Measurements from ENCODE around the gene MEGF6.
"Not testable (repeated sequence)": the region's sequence is repeated elsewhere in the genome, so short reads cannot be mapped to it uniquely, and the experiment has no call there.

The MEGF6 gene

GRCh38 chr1:3590139-3590763 lies 21.1 kb downstream of the MEGF6 start:
- DNase-seq, result no peak

- no peak for DNase-seq
Measured at GRCh38 chr1:3588395-3588794, 22.9 kb downstream of the MEGF6 start.

- DNase-seq, result no peak
Measured at GRCh38 chr1:3586986-3587759, 24.1 kb downstream of the MEGF6 start.

GRCh38 chr1:3585940-3586568 lies 25.3 kb downstream of the MEGF6 start:
- DNase-seq, result no peak

DNA sequence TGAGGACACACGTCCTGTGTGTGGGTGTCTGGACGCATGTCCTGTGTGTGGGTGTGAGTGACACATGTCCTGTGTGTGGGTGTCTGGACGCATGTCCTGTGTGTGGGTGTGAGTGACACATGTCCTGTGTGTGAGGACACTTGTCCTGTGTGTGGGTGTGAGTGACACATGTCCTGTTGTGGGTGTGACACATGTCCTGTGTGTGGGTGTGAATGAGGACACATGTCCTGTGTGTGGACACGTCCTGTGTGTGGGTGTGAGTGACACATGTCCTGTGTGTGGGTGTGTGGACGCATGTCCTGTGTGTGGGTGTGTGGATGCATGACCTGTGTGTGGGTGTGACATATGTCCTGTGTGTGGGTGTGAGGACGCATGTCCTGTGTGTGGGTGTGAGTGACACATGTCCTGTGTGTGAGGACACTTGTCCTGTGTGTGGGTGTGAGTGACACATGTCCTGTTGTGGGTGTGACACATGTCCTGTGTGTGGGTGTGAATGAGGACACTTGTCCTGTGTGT lies 25.9 kb downstream of the MEGF6 start:
- DNase-seq, result not testable (repeated sequence)

DNA sequence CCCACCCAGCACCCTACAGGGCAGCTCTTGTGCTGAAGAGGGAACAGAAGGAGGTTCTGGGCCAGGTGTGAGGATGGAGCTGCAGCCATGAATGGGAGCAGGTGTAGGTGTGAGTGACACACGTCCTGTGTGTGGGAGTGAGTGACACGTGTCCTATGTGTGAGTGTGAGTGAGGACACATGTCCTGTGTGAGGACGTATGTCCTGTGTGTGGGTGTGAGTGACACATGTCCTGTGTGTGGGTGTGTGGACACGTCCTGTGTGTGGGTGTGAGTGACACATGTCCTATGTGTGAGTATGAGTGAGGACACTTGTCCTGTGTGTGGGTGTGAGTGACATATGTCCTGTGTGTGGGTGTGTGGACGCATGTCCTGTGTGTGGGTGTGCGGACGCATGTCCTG lies 26.4 kb downstream of the MEGF6 start:
- DNase-seq, result no peak

- DNase-seq, result not testable (repeated sequence)
Measured at GRCh38 chr1:3583751-3584150, 27.6 kb downstream of the MEGF6 start.

DNA sequence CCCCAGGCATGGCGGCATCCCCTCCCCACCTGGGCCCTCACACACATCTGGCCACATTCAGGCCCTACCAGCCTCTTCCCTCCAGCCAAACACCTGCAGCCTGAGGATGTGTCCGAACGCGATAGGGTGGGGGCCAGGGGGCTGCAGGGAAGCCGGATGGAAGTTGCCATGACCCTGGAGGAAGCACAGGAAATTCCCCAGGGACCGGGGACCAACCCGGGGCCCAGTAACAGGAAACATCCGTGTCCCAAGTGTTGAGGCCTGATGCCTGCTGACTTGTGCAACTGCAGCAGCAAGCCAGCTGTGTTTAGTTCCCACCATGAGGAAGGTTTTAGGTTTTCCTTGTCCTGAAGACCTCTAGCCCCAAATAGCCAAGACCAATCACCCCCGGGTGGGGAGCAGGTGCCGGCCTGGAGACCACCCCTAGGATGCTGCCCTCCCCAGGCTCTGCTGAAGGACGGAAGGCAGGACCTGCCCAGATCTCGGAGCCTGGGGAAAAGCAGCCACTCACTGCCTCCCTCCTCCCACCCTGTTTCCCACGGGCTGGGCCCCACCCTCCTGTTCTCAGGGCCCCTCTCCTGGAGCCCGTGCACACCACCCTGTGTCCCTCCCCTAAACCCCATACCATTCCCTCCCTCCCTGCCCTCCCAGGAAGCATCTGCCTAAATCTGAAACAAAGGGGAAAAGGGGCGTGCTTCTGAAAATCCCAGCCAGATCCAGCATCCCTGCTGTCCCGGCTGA lies 29.8 kb downstream of the MEGF6 start:
- DNase-seq, result no peak

GRCh38 chr1:3580231-3580630 lies 31.1 kb downstream of the MEGF6 start:
- no peak for DNase-seq

DNA sequence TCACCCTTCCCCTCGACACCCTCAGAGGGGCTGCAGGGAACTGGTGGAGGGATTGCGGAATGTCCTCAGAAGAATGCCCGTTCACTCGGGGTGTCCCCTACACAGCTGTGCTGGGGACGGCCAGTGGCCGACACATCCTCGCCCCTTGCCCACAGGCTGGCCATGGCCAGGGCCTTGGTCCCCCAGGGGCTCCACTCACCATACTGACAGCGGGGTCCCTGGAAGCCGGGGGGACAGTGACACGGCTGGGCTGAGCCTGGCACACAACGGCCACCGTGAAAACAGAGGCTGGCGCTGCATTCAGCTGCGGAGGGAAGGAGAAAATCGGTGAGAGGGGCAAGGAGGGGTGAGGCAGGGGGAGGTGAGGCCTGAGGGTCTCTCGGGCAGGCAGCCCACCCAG lies 31.7 kb downstream of the MEGF6 start:
- DNase-seq, result no peak

DNA sequence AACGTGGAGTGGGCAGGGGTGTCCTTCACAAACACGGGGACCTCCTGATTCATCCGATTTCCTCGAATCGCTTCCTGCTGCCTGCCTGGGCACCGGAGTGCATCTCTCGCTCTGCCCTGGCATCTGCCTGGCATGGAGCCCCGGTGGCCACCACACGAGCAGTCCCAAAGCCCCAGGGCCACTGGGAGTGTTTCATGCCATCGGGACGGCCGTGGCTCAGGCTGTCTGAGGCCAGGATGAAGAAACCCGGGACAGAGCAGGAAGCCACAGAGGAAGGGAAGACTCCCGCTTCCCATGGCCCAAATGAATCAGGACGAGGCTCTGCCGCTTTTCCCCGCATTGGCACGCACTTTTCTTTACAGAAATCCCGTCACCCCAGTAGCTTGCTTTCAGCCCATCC lies 32.4 kb downstream of the MEGF6 start:
- DNase-seq, result no peak

GRCh38 chr1:3578433-3578805 lies 32.9 kb downstream of the MEGF6 start:
- no peak for DNase-seq

GRCh38 chr1:3577711-3578432 lies 33.4 kb downstream of the MEGF6 start:
- DNase-seq, result no peak

- no peak for DNase-seq
Measured at GRCh38 chr1:3577300-3577699, 34.0 kb downstream of the MEGF6 start.

GRCh38 chr1:3575993-3576392 lies 35.3 kb downstream of the MEGF6 start:
- DNase-seq, result no peak

DNA sequence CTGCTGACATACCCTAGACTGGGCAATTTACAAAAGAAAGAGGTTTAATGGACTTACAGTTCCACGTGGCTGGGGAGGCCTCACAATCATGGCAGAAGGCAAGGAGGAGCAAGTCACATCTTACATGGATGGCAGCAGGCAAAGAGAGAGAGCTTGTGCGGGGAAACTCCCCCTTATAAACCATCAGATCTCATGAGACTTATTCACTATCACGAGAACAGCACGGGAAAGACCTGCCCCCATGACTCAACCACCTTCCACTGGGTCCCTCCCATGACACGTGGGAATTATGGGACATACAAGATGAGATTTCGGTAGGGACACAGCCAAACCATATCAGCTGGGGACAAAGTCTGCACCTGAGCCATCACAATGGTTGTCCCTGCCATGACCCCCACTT lies 35.8 kb downstream of the MEGF6 start:
- DNase-seq, result not testable (repeated sequence)

DNA sequence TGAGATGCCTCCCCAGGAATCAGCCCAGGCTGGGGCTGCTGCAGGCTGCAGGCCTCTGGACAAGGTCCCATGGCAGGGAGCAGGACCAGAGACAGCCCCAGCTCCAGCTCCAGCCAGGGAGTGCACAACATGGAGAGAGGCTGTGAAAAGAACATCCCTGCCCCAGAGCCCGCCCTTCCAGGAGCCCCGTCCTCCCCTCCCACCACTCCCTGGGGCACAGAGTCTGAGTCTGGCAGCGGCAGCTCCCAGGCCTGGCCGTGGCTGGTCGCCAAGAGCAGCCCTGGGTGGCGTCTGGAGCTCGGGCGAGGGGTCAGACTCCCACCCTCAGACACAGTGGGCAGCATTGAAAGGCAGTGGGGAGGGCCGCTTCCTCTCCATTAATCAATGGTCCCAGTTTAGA lies 37.8 kb downstream of the MEGF6 start:
- DNase-seq, result no peak

DNA sequence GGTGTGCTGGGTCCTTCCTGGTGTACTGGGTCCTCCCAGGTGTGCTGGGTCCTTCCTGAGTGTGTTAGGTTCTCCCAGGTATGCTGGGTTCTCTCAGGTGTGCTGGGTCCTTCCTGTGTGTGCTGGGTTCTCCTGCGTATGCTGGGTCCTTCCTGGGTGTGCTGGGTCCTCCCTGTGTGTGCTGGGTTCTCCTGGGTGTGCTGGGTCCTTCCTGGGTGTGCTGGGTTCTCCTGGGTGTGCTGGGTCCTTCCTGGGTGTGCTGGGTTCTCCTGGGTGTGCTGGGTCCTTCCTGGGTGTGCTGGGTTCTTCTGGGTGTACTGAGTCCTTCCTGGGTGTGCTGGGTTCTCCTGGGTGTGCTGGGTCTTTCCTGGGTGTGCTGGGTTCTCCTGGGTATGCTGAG lies 38.7 kb downstream of the MEGF6 start:
- not testable (repeated sequence) for DNase-seq

DNA sequence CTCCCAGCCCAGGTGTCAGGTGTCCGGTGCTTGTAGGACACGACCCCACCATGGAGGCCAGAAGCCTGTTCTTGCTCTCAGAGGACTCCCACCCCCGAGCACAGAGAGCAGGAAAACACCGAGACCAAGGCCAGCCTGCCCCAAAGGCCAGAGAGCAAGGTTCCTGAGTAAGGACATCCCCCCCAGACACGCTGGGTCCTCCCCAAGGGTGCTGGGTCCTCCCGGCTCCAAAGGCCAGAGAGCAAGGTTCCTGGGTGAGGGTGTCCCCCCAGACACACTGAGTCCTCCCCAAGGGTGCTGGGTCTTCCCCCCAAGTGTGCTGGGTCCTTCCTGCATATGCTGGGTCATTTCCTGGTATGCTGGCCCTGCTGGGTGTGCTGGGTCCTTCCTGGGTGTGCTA lies 40.0 kb downstream of the MEGF6 start:
- DNase-seq, result no peak

- DNase-seq, result no peak
Measured at GRCh38 chr1:3570066-3570986, 41.0 kb downstream of the MEGF6 start.

GRCh38 chr1:3569436-3569835 lies 41.9 kb downstream of the MEGF6 start:
- no peak for DNase-seq
